IPS DF 6.9 (cell line): ENCODE measurements around the gene HSD17B14.
"Not testable (repeated sequence)": the region's sequence is repeated elsewhere in the genome, so short reads cannot be mapped to it uniquely, and the experiment has no call there.

Source experiments
- DNase-seq: peaks from one replicate; pipeline ENCODE4 v3.0.0-alpha.2; 2013; ENCODE audit warnings: low read depth, low spot score
- H3K27ac ChIP-seq: one replicate; pipeline ENCODE4 v1.5.1; 2013; ENCODE audit warnings: low read length, control low read depth
- H3K27me3 ChIP-seq: 2 replicates; pipeline ENCODE4 v1.6.1; 2013; ENCODE audit warnings: mild to moderate bottlenecking, low read length; ENCODE audit not compliant: control insufficient read depth, insufficient read depth
- H3K36me3 ChIP-seq: 2 replicates; pipeline ENCODE4 v1.6.1; 2013; ENCODE audit warnings: low read length; ENCODE audit not compliant: control insufficient read depth, insufficient read depth
- H3K4me1 ChIP-seq: 2 replicates; pipeline ENCODE4 v1.6.1; 2013; ENCODE audit warnings: low read length; ENCODE audit not compliant: control insufficient read depth, insufficient read depth
- H3K4me3 ChIP-seq: 2 replicates; pipeline ENCODE4 v1.5.1; 2013; ENCODE audit warnings: mild to moderate bottlenecking, low read length
- H3K9me3 ChIP-seq: 2 replicates; pipeline ENCODE4 v1.6.1; 2013; ENCODE audit warnings: low read length, inconsistent platforms; ENCODE audit not compliant: control insufficient read depth, insufficient read depth
- WGBS: extraction: QIAGEN DNeasy Blood & Tissue Kit; methylation state at CpG from one replicate; pipeline ENCODE4 v1.1.7; 2013; ENCODE audit warnings: mixed read lengths, missing lambda C conversion rate; ENCODE audit not compliant: insufficient read length, insufficient coverage; 5-methylcytosine and 5-hydroxymethylcytosine counted together

HSD17B14 gene

GRCh38 chr19:48799358-48800300 lies 36.7 kb downstream of the HSD17B14 start:
- Histone ChIP-seq H3K36me3 (0 out of 2 replicates have a peak, but pooled peaks cover 3% of the 10 kb centered on the region), H3K27ac (no peak overlapping the region), H3K4me3 (no peak overlapping the region), H3K9me3 (no peaks in the 10 kb centered on the region), H3K27me3 (no peaks in the 10 kb centered on the region), H3K4me1 (peaks cover 5% of the 10 kb centered on the region)
- no CpG with 5 or more reads among the region's 44 CpGs for WGBS
- no peak for DNase-seq

- DNase-seq: no peak
- H3K27me3 ChIP-seq: no peaks in the 10 kb centered on the region
- H3K27ac ChIP-seq: no peak overlapping the region
- H3K4me3 ChIP-seq: no peak overlapping the region
- H3K36me3 ChIP-seq: 0 out of 2 replicates have a peak, but pooled peaks cover 3% of the 10 kb centered on the region
- no peaks in the 10 kb centered on the region for H3K9me3 ChIP-seq
- no CpG with 5 or more reads among the region's 6 CpGs for WGBS
- peaks cover 5% of the 10 kb centered on the region for H3K4me1 ChIP-seq
These were observed 37.4 kb downstream of the HSD17B14 start for GRCh38 chr19:48798937-48799336.

GRCh38 chr19:48797103-48797502 lies 39.2 kb downstream of the HSD17B14 start:
- DNase-seq: no peak
- Histone ChIP-seq H3K36me3 (0 out of 2 replicates have a peak, but pooled peaks cover 3% of the 10 kb centered on the region), H3K4me1 (peaks cover 7% of the 10 kb centered on the region), H3K27ac (no peak overlapping the region), H3K4me3 (no peak overlapping the region), H3K9me3 (no peaks in the 10 kb centered on the region), H3K27me3 (no peaks in the 10 kb centered on the region)
- no CpG with 5 or more reads among the region's 7 CpGs for WGBS

GRCh38 chr19:48796298-48797083 lies 39.8 kb downstream of the HSD17B14 start:
- Histone ChIP-seq H3K27ac (no peak overlapping the region), H3K4me3 (no peak overlapping the region), H3K36me3 (0 out of 2 replicates have a peak, but pooled peaks cover 3% of the 10 kb centered on the region), H3K9me3 (no peaks in the 10 kb centered on the region), H3K4me1 (peaks cover 7% of the 10 kb centered on the region), H3K27me3 (no peaks in the 10 kb centered on the region)
- DNase-seq: no peak
- WGBS: no CpG with 5 or more reads among the region's 20 CpGs

- peaks cover 7% of the 10 kb centered on the region for H3K4me1 ChIP-seq
- DNase-seq: no peak
- no CpG with 5 or more reads among the region's 2 CpGs for WGBS
- H3K36me3 ChIP-seq: 0 out of 2 replicates have a peak, but pooled peaks cover 3% of the 10 kb centered on the region
- no peaks in the 10 kb centered on the region for H3K9me3 ChIP-seq
- no peaks in the 10 kb centered on the region for H3K27me3 ChIP-seq
- no peak overlapping the region for H3K4me3 ChIP-seq
- H3K27ac ChIP-seq: no peak overlapping the region
These were observed 40.6 kb downstream of the HSD17B14 start for GRCh38 chr19:48795685-48796070.

GRCh38 chr19:48795055-48795684 lies 41.1 kb downstream of the HSD17B14 start:
- WGBS: no CpG with 5 or more reads among the region's 38 CpGs
- peak overlapping the region; percentile 58; the same call in 1 of the 2 replicates for H3K4me3 ChIP-seq
- no peaks in the 10 kb centered on the region for H3K27me3 ChIP-seq
- DNase-seq: no peak
- H3K27ac ChIP-seq: no peak overlapping the region
- no peaks in the 10 kb centered on the region for H3K9me3 ChIP-seq
- H3K4me1 ChIP-seq: peaks cover 7% of the 10 kb centered on the region
- 0 out of 2 replicates have a peak, but pooled peaks cover 3% of the 10 kb centered on the region for H3K36me3 ChIP-seq

- no peak overlapping the region for H3K4me3 ChIP-seq
- no peaks in the 10 kb centered on the region for H3K9me3 ChIP-seq
- peaks cover 5% of the 10 kb centered on the region for H3K4me1 ChIP-seq
- DNase-seq: no peak
- H3K36me3 ChIP-seq: 0 out of 2 replicates have a peak, but pooled peaks cover 3% of the 10 kb centered on the region
- H3K27ac ChIP-seq: no peak overlapping the region
- H3K27me3 ChIP-seq: no peaks in the 10 kb centered on the region
- WGBS: no CpG with 5 or more reads among the region's 6 CpGs
These were observed 42.0 kb downstream of the HSD17B14 start for GRCh38 chr19:48794291-48794690.

- no peak overlapping the region for H3K27ac ChIP-seq
- no peak overlapping the region for H3K4me3 ChIP-seq
- WGBS: no CpG with 5 or more reads among the region's 8 CpGs
- H3K27me3 ChIP-seq: no peaks in the 10 kb centered on the region
- 0 out of 2 replicates have a peak, but pooled peaks cover 3% of the 10 kb centered on the region for H3K36me3 ChIP-seq
- H3K4me1 ChIP-seq: 0 out of 2 replicates have a peak, but pooled peaks cover 2% of the 10 kb centered on the region
- DNase-seq: no peak
- no peaks in the 10 kb centered on the region for H3K9me3 ChIP-seq
These were observed 43.0 kb downstream of the HSD17B14 start for GRCh38 chr19:48793271-48793670.

GRCh38 chr19:48787331-48787730 lies 49.0 kb downstream of the HSD17B14 start:
- no CpG with 5 or more reads among the region's 9 CpGs for WGBS
- H3K27ac ChIP-seq: not testable (repeated sequence)

GRCh38 chr19:48786422-48786821 lies 49.9 kb downstream of the HSD17B14 start:
- H3K36me3 ChIP-seq, H3K27me3 ChIP-seq, H3K4me1 ChIP-seq, DNase-seq, H3K9me3 ChIP-seq, H3K27ac ChIP-seq, H3K4me3 ChIP-seq: not testable (repeated sequence)
- WGBS: no CpG with 5 or more reads among the region's 7 CpGs

More at GRCh38 chr19:48787331-48787730, 49.0 kb downstream of the HSD17B14 start:
- not testable (repeated sequence) for DNase-seq, H3K4me3 ChIP-seq, H3K27me3 ChIP-seq, H3K4me1 ChIP-seq, H3K36me3 ChIP-seq, H3K9me3 ChIP-seq
